K562 (cell line): ENCODE results near the gene AGAP1. TPM values are rescaled to one million over a fixed set of nuclear protein-coding genes. Genes with fewer than 3 reads are reported as not detected.

Experiments used
- ATAC-seq: fragments of 200-7000 bp; cut with Tn5 transposase; 3 replicates; pipeline ENCODE4 v1.9.1; 2020; ENCODE audit warnings: moderate library complexity
- BruUV-seq: library from RNA; stranded (reverse); fragments of 400-500 nt; replicated peaks from 2 replicates; lab custom pipeline; 2021; lab: Mats Ljungman, UMichigan
- CTCF ChIA-PET: fragments of 300-600 bp; formaldehyde crosslinking; extraction: SDS; loops from one replicate; lab custom pipeline; 2021; ENCODE audit warnings: low intra/inter-chr PET ratio; lab: Yijun Ruan, JAX
- POLR2A ChIA-PET: fragments of 300-600, 350-650 bp; sonication (Branson Sonifier 250); formaldehyde crosslinking; extraction: SDS; loops from one replicate; lab custom pipeline; 2021; ENCODE audit warnings: antibody characterized with exemption, inconsistent platforms; lab: Yijun Ruan, JAX
- DNase-seq, 4 experiments: peaks; one replicate each; pipeline versions ENCODE4 v3.0.0 to v3.0.0-alpha.2; 2011 to 2018; ENCODE audit warnings: low spot score in 3 of 4, mixed read lengths in 3 of 4; ENCODE audit errors: extremely low read depth in 1 of 4
- FAIRE-seq: peaks from 2 replicates; lab custom pipeline; 2011; peaks lifted over from hg19 to GRCh38; lab: Jason Lieb, UNC
- H2AFZ ChIP-seq: 2 replicates; pipeline ENCODE4 v1.6.0; 2011; ENCODE audit warnings: low read depth, low read length, control low read depth, inconsistent platforms
- H3K27ac ChIP-seq: fragments of 200-600 bp; 3 replicates; pipeline ENCODE4 v1.8.0; 2011; ENCODE audit warnings: low read depth, mild to moderate bottlenecking, control low read depth, inconsistent platforms, low read length, moderate library complexity, mixed read lengths; ENCODE audit errors: extremely low read depth
- H3K27me3 ChIP-seq, 2 experiments: fragments of 300-600 bp in 1 of 2; 2 replicates in 1 of 2; 3 replicates in 1 of 2; pipeline versions ENCODE4 v1.6.0 to v1.8.0; 2011; ENCODE audit warnings: inconsistent platforms in 2 of 2, low read length in 2 of 2, mild to moderate bottlenecking in 1 of 2, mixed read lengths in 1 of 2, moderate library complexity in 1 of 2; ENCODE audit not compliant: control insufficient read depth in 2 of 2, insufficient read depth in 2 of 2
- H3K36me3 ChIP-seq: fragments of 300-600 bp; 3 replicates; pipeline ENCODE4 v1.8.0; 2011; ENCODE audit warnings: mild to moderate bottlenecking, low read length, inconsistent platforms; ENCODE audit not compliant: control insufficient read depth, insufficient read depth
- H3K4me1 ChIP-seq, 2 experiments: fragments of 200-600 bp in 1 of 2; replicated peaks in 1 of 2; 2 replicates in 1 of 2; 3 replicates in 1 of 2; pipeline versions ENCODE4 v1.5.1 to v1.8.0; 2011; ENCODE audit warnings: inconsistent platforms in 2 of 2, low read length in 2 of 2, mild to moderate bottlenecking in 1 of 2, mixed read lengths in 1 of 2, moderate library complexity in 1 of 2; ENCODE audit not compliant: control insufficient read depth in 2 of 2, insufficient read depth in 2 of 2
- H3K4me2 ChIP-seq: 2 replicates; pipeline ENCODE4 v1.6.1; 2011; ENCODE audit warnings: low read length, control low read depth, inconsistent platforms, mixed read lengths; ENCODE audit not compliant: insufficient read depth
- H3K4me3 ChIP-seq: fragments of 200-600 bp; sonication (generic), shearing (Covaris generic); 2 replicates; pipeline ENCODE4 v1.5.1; 2016; ENCODE audit warnings: control low read depth, inconsistent platforms
- H3K79me2 ChIP-seq: fragments of 200-600 bp; 3 replicates; pipeline ENCODE4 v1.8.0; 2011; ENCODE audit warnings: low read length, inconsistent platforms; ENCODE audit not compliant: control insufficient read depth, insufficient read depth
- H3K9ac ChIP-seq, 2 experiments: 2 replicates each; pipeline versions ENCODE4 v1.6.0 to v1.6.1; 2011; ENCODE audit warnings: low read depth in 2 of 2, low read length in 2 of 2, control low read depth in 1 of 2, inconsistent platforms in 1 of 2, mild to moderate bottlenecking in 1 of 2, mixed read lengths in 1 of 2; ENCODE audit not compliant: insufficient read depth in 1 of 2
- H3K9me1 ChIP-seq: one replicate; pipeline ENCODE4 v1.6.0; 2011; ENCODE audit warnings: inconsistent platforms, mild to moderate bottlenecking, low read length, moderate library complexity; ENCODE audit not compliant: control insufficient read depth, insufficient read depth
- H3K9me3 ChIP-seq: replicated peaks from 2 replicates; pipeline ENCODE4 v1.5.1; 2011; ENCODE audit warnings: low read depth, low read length, inconsistent platforms; ENCODE audit not compliant: control insufficient read depth, insufficient read depth
- H4K20me1 ChIP-seq: replicated peaks from 2 replicates; pipeline ENCODE4 v1.6.1; 2011; ENCODE audit warnings: low read length, inconsistent platforms, mixed read lengths; ENCODE audit not compliant: control insufficient read depth, insufficient read depth
- AFF1 ChIP-seq, 2 experiments: fragments of 450-650 bp; IDR thresholded peaks; 2 replicates each; pipeline ENCODE4 v1.6.1; 2018; ENCODE audit warnings: mild to moderate bottlenecking in 2 of 2, low read depth in 1 of 2; ENCODE audit not compliant: partially characterized antibody in 2 of 2
- BHLHE40 ChIP-seq: IDR thresholded peaks from 2 replicates; pipeline ENCODE4 v1.6.1; 2011; ENCODE audit warnings: low read length, improper control_type of control experiment
- CREM ChIP-seq: IDR thresholded peaks from 2 replicates; pipeline ENCODE4 v1.6.1; 2014; ENCODE audit warnings: antibody characterized with exemption, low read depth
- MEIS2 ChIP-seq: fragments of 450-650 bp; IDR thresholded peaks from 2 replicates; pipeline ENCODE4 v1.6.1; 2014; ENCODE audit warnings: mild to moderate bottlenecking; ENCODE audit not compliant: partially characterized antibody
- TCF7L2 ChIP-seq: fragments of 150-350 bp; IDR thresholded peaks from 2 replicates; pipeline ENCODE4 v1.6.1; 2016; ENCODE audit warnings: low read depth, mild to moderate bottlenecking, low read length, moderate library complexity
- ZEB2 ChIP-seq: fragments of 450-650 bp; IDR thresholded peaks from 2 replicates; pipeline ENCODE4 v1.6.1; 2016
- ZNF23 ChIP-seq: fragments of 250-450 bp; sonication (Bioruptor Pico); IDR thresholded peaks from 2 replicates; pipeline ENCODE4 v1.4.0; 2020; ENCODE audit warnings: mild to moderate bottlenecking
- WGBS: fragments of 100-300 bp; shearing (Covaris generic); methylation state at CpG from one replicate; pipeline ENCODE4 v1.1.6; 2016; ENCODE audit warnings: low coverage, mixed read lengths; ENCODE audit not compliant: insufficient coverage; ENCODE audit errors: missing lambda C conversion rate; 5-methylcytosine and 5-hydroxymethylcytosine counted together
- in situ Hi-C: fragments of 300-500 bp; cut with MboI; formaldehyde crosslinking; loops from 4 replicates; pipeline ENCODE4 v1.15.0; 2018; ENCODE audit warnings: inconsistent platforms, mixed read lengths
- intact Hi-C: fragments of 100-400 bp; cut with micrococcal nuclease; formaldehyde crosslinking; loops from 2 replicates; pipeline ENCODE4 v1.14.2; 2022
- polyA plus RNA-seq, 8 experiments: library from polyadenylated mRNA; depleted of rRNA in 4 of 8; stranded (reverse) in 5 of 8; unstranded in 3 of 8; fragments of >200 nt; fragmentation: Nextera tagmentation in 2 of 8; fragmentation: Illumina TruSeq in 1 of 8; extraction: Ambion mirVana in 2 of 8; extraction: Trizol in 1 of 8; gene quantifications; 2 replicates each; pipeline versions ENCODE4 v1.2.1 to v1.2.3, GENCODE V29; 2011 to 2014; ENCODE audit warnings: inconsistent platforms in 1 of 8, missing spikeins in 1 of 8
- total RNA-seq, 7 experiments: library from RNA; depleted of rRNA in 6 of 7; stranded (reverse); fragments of >200 nt in 6 of 7; fragmentation: Illumina TruSeq in 2 of 7; extraction: Trizol in 2 of 7; gene quantifications; 2 replicates each; pipeline versions ENCODE4 v1.2.1 to v1.2.3, GENCODE V29; 2011 to 2021; ENCODE audit warnings: low replicate concordance in 1 of 7

Gene AGAP1
- total and polyA plus RNA-seq, 9 of the 15 experiments (the other 6 are each of a cell fraction or from before 2014, with no cell fraction given) = 1.3 to 24.0 (median 10.6) TPM

- DNase-seq = no peak
- no peak overlapping the region for H3K4me3 ChIP-seq
- peaks cover 73% of the 10 kb centered on the region for H4K20me1 ChIP-seq
- no peaks in the 10 kb centered on the region for H3K27me3 ChIP-seq
- peaks cover 48 to 49% of the 10 kb centered on the region in 2 experiments for H3K4me1 ChIP-seq
- ChIA-PET POLR2A (interaction anchor here (0.6 to 1.9 kb wide), 4 partner anchors 11 to 14 kb away, joined by 3 to 6 read pairs (median 5); no protein-coding TSS in a partner anchor), CTCF (interaction anchor here (0.6 kb wide), 1 partner anchor 534 kb away, joined by 4 read pairs; no protein-coding TSS in a partner anchor)
- H3K9me1 ChIP-seq = peaks cover 1% of the 10 kb centered on the region
- in situ Hi-C loops (no loop called here), intact Hi-C loops (no loop called here)
- 24% methylated on average over 12 of the region's 13 CpGs for WGBS
- FAIRE-seq = no peak
- H3K9me3 ChIP-seq = no peaks in the 10 kb centered on the region
- TF ChIP-seq MEIS2 (peak; percentile 69), TCF7L2 (no peak), CREM (0 out of 2 replicates have a peak, but pooled peaks have one; percentile 11), ZNF23 (CRISPR knock-in tag) (no peak), BHLHE40 (peak; percentile 54; the same call in 1 of the 2 replicates), AFF1 (IDR thresholded peaks at IDR 0.05; ENCODE audit: low read depth in 1 of 2, partially characterized antibody in 2 of 2) (no peak), ZEB2 (no peak)
- H3K36me3 ChIP-seq = peaks cover 7% of the 10 kb centered on the region; the same call in 2 of the 3 replicates
- peak overlapping the region; percentile 43; the same call in 2 of the 3 replicates for H3K27ac ChIP-seq
- H2AFZ ChIP-seq = no peak overlapping the region
- 0 out of 2 replicates have a peak overlapping the region, but pooled peaks have one; percentile 1 for H3K4me2 ChIP-seq
- no TSS peak for BruUV-seq
- ATAC-seq = no peak
- H3K79me2 ChIP-seq = peaks cover 100% of the 10 kb centered on the region
- no peak overlapping the region; a peak in 1 of 4 replicates for H3K9ac ChIP-seq
These were observed 6.4 kb downstream of the AGAP1 start for GRCh38 chr2:235500110-235500760.
